HCEC 1CT (cell line): ENCODE results near the gene PLEKHG1.

ENCODE experiments used
- DNase-seq: peaks from one replicate; pipeline ENCODE4 v3.0.0-alpha.2; 2017

PLEKHG1 gene

GRCh38 chr6:150599199-150600009, at the start of gene PLEKHG1:
TSS of gene PLEKHG1 (plus strand) at chr6:150599885. CDS start at chr6:150733682, 133,797 bp downstream.
- no peak for DNase-seq

DNA sequence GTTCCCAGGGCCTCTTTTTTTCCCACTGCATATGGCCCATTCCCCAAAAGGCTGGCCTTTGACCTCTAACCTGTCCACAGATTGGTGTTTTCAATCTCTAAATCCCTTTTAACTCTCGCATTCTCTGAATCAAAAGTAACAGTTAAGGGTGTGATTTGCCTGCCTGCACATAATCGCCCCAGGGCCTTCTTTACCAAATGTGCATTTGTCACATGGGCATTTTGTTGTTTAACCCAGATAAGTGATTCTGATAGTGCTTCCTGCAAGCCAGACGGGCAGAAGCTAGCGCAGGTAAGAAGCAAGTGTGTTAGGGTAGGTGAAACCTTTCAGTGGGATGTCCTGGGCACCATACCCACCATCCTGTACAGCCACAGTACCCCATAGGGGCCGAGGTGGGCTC, 49.4 kb upstream of the PLEKHG1 start:
- DNase-seq, result no peak

- DNase-seq, result no peak
These were observed 42.6 kb upstream of the PLEKHG1 start for GRCh38 chr6:150557043-150557599.

GRCh38 chr6:150560004-150560883, 39.4 kb upstream of the PLEKHG1 start:
- no peak for DNase-seq

DNA sequence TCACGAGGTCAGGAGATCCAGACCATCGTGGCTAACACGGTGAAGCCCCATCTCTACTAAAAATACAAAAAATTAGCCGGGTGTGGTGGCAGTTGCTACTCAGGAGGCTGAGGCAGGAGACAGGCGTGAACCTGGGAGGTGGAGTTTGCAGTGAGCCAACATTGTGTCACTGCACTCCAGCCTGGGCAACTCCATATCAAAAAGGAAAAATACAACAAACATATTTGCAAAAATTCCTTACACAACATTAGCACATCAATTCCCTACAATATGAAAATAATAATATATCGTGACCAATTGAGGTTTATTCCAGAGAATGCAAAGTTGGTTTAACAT, 38.8 kb upstream of the PLEKHG1 start:
- DNase-seq, result no peak

DNA sequence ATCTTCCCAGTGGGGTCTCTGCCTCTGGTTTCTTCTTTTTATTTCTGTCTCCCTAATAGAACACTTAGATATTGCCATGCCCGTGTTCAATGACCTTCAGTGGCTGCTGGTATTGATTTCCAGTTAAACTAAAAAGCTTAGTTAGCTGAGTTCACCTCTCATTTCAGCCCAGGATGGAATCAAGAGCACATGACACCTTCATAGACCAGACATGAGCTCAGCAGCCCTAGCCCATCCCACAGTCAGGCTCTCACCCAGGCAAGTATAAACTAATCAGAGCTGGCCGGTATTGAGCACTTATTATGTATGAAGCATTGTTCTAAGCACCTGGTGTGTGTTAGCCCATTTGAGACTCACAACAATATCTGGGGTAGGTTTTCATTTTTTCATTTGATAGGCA, 33.7 kb upstream of the PLEKHG1 start:
- no peak for DNase-seq

DNA sequence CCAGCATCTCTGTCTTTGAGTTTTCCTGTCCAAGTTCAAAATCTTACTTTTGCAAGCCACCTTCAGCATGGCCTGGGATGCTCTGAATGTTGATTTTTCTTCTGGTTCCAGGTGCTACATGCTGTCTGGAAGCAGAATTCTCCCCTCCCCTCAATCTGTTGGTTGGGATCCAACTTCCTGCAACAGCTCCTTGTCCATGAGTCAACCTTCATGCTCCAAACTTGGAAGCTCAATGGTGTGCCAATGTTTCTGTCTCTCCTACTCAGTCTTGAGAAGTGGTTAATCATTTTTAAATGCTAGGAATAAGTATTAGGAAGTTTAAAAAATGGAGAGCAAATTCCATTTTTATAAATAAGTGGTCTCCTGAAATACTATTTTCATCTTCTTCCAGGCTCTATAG, 33.2 kb upstream of the PLEKHG1 start:
- DNase-seq, result no peak

DNA sequence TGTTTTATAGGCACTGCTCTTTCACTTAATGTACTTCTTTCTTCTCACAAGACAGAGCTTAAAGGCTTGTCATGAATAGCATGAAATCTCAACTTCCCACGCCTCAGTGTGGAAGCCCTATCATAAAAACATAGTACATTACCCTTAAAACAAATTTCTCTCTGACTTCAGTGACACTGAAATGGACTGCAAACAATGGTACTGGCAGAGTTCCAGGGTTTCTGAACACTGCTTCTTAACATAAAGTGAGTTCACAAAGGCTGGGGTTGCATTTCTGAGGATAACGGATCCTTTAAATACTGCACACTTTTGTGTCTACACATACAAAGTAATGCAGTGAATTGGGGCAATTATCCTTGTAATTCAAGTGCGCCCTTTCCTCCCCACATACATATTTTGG, 32.3 kb upstream of the PLEKHG1 start:
- DNase-seq, result no peak

GRCh38 chr6:150567823-150568383, 31.8 kb upstream of the PLEKHG1 start:
- DNase-seq, result no peak

DNA sequence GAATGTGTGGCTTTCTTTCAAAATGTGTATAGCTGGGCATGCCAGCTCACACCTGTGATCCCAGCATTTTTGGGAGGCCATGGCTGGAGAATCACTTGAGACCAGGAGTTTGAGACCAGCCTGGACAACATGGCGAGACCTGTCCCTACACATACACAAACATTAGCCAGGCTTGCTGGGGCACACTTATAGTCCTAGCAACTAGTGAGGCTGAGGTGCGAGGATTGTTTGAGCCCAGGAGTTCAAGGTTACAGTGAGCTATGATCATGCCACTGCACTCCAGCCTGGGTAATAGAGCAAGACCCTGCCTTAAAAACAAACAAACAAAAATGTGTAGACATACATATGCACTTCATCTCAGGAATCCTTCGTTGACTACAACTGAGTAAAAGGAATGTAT, 31.1 kb upstream of the PLEKHG1 start:
- no peak for DNase-seq

GRCh38 chr6:150569161-150569560, 30.5 kb upstream of the PLEKHG1 start:
- no peak for DNase-seq

DNA sequence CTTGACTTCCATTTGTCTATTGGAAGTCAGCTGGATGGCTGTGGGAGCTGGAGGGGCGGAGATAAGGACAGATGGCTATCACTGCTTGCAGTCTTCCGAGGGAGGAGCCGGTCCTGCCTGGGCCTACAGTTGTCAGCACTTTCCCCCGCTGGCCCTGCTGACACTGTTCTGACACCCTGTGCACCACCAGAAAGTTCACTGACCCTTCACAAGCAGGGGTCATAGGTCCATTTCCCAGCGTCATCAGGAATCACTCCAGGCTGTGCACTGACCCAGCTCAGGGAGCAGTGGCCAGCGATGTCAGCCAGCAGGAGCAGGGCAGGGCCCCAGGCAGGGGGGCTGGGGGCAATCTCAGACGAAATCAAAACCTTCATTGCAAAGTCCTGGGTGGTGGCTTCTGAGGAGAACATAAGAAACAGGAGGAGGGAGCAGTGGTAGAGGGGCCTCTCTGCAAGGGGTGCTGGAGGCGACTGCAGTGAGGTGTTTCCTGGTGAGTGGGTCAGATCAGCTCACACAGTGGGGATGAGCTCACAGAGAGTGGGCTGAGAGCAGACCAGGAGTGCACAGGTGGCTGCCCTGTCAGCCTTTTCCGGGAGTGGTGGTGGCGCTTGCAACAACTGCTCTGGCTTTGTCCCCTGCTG, 26.5 kb upstream of the PLEKHG1 start:
- DNase-seq, result no peak

- DNase-seq, result no peak
These were observed 23.8 kb upstream of the PLEKHG1 start for GRCh38 chr6:150575836-150576235.

GRCh38 chr6:150576651-150577226, 22.9 kb upstream of the PLEKHG1 start:
- DNase-seq, result no peak

DNA sequence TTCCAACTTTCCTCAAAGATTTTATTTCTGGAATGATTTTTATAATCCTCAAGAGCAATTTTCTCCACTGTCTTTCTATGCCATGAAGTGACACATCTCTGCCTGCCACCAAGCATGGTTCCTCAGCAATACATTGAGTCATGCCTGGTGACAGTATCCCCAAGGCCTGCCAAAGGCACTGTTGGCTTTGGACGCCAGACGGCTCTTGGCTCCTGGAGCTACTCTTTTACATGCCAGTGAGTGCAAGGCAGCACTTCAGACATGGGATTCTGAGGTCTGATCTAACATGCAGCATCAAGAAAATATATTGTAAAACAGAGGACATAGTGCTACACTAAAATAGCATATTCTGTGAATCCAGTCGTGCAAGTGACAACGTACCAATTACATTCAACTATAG, 20.1 kb upstream of the PLEKHG1 start:
- no peak for DNase-seq

DNA sequence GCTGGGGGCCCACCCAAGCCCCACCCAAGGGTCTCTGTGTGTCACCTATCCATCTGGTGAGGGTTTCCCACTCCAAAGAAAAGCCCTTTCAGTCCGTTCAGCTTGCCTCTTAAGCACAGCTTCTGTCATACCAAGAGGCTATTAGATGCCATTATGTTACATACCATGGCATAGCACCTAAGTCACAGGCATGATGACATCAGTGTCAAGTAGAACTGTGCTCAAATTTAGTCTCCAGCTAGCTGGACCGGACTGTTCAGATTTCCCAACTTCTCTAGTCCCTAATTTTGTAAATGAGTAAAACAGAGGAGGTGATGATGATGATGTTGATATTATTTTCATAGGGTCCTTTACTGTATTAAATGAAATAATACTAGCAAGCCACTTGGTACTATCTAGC, 19.2 kb upstream of the PLEKHG1 start:
- DNase-seq, result no peak

DNA sequence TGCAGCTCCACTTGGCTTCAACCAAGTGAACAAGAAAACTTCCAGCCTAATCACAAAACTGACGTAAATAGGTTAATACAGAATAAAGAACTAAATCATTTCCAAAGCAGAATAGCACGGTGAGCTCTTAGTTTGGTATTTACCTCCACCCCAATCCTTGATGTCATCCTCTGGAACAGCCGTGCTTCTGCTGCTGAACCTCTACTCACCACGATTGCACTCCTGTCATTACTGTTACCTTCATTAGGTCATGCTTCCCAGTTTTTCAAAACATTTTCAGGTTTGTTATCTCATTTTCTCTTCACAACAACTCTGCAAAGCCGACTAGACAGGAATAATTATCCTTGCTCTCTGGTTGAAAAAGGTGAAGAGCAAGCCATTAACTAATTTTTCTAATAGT, 15.6 kb upstream of the PLEKHG1 start:
- DNase-seq, result no peak

DNA sequence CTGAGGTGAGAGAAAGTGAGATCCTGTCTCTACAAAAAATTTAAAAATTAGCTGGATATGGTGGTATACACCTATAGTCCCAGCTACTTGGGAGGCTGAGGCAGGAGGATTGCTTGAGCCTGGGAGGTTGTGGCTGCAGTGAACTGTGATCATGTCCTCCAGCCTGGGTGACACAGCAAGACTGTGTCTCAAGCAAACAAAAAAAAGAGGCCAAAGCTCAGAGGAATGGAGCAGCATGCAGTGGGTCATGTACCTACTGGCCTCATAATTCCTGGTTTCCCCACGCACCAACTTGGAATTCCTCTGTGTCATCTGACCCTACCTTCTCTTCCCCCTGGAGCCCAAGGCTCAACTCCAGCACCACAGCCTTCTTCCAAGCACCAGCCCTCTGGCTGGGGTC, 15.1 kb upstream of the PLEKHG1 start:
- no peak for DNase-seq

DNA sequence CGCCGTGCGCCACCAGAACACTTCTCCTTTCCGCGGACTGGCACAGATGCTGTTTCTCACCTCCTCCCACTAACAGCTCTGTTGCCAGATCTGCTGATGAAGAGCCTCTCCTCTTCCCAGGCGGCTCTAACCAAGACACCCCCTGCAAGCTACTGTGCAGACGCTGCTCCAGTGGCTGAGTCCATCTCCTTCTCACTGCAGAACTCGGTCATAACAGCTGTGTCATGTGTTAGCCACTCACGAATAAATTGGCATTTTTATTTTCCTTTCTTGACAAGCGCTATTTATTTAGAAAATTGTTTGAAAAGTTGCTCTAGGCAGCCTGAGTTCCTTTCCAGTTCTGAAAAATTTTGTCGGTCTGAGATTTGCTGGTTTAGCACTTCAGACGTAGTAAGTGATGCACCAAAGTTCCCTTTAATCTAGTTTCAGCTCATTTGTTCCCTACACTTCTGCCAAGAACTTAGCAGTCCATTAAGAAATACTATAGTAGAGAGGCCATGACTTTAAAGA, 12.8 kb upstream of the PLEKHG1 start:
- no peak for DNase-seq

DNA sequence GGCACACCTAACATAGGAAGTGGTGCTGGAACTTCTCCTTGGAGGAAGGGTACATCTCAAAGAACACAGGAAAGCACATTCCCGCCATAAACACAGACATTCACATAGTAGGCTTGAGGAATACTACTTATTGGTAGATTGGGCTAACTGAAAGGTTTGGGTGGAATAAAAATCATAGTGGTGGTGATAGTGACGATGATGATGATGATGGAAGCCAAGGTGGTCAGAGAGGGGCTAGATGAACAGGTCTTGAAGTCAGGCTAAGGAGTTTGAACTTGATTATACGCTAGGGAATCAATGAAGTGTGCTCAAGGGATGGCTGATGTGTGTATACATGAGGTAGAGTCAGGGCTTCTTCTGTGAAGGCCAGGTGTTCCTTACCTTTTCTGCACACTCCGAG, 12.0 kb upstream of the PLEKHG1 start:
- no peak for DNase-seq

- DNase-seq, result no peak
These were observed 10.7 kb upstream of the PLEKHG1 start for GRCh38 chr6:150588888-150589499.

- no peak for DNase-seq
These were observed 9.8 kb upstream of the PLEKHG1 start for GRCh38 chr6:150589852-150590251.
